ENCODE results near the gene ARHGAP31.
"Not testable (repeated sequence)": the region's sequence is repeated elsewhere in the genome, so short reads cannot be mapped to it uniquely, and the experiment has no call there.

Gene ARHGAP31

DNA sequence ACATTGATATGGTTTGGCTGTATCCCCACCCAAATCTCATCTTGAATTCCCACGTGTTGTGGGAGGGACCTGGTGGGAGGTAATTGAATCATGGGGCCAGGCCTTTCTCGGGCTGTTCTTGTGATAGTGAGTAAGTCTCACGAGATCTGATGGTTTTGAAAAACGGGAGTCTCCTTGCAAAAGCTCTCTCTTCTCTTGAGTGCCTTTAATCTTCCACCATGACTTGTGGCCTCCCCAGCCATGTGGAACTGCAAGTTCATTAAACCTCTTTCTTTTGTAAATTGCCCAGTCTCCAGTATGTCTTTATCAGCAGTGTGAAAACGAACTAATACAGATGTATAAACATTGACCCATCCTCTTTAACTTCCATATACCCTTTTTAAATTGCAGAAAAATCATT lies 26.6 kb downstream of the ARHGAP31 start:
- DNase-seq = not testable (repeated sequence)

DNA sequence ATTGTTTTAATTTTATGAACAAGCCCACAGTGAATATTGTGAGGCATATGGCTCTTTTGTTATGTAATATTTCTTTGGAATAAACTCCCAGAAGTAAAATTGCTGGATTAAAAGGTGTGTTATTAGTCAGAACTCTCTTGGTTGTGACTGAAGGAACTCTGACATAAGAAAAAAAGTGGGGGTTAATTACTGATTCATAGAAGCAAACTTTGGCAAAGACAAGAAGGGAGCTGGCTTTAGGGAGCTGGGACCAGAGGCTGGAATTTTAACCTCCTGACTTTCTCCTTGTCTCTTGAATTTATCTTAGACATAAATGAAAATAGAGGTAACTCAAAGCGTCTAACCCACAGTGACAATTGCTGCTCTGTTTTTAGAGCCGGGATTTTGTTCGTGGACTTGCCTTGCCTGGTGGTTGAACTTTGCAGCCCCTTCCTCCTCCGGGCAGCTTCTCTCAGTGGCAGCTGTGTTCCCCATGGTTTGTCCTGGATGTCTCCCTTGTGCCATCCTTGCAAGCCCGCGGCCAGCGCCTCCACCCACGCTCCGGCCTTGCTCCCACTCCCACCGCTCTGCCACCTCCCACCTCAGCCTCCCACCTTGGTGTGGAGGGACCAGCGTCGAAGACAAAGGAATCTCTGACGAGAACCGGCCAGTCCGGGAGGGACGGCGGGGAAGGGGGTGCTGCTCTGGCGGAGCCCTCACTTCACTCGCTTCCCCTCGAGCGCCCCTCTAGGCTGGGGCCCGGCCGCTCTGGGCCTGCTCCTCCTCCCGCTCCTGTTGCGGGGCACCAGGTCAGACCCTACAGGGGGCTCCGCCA lies 28.0 kb downstream of the ARHGAP31 start:
- peak in 2 of 4 experiments; percentile 16 to 29 for DNase-seq

DNA sequence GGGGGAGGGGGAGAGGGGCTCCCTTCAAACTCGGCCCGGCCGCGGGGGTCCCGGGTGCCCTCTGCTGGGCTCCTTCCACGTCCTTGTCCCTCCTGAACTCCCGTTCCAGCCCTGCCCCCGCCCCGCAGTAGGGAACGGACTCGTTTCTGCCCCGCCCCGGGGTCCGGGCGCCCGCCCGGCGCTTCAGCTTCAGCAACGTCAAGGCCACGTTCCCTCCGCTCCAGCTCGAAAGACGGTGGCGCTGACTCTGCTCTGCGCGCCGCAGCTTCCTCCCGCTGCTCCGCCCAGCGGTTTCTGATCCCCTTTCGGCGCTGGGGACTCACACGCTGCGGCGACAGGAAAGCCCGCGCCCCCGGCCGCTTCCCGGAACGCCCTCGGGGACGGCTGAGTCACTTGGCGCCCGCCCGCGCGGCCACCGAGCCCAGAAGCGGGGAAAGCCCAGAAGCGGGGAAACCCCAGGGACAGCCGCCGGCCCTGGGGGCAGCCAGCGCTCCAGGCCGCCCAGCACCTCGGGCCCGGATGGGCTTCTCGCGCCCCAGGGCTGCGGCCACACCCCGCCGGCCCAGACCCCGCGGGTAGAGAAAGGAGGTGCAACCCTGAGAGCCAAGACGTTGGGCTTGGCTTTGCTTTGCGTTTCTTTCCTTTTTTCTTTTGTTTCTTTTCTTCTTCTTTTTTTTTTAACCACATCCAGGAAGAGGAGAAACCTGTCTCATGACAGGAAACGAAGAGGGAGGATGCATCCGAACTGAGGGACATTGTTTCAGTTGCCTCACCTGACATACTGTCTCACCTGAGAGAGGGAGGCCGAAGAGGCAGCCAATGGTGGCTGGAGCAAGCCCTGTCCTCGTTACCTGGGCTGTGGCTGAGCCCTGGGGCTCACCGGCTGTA lies 28.9 kb downstream of the ARHGAP31 start:
- peak; percentile 73 to 86 (median 82) for DNase-seq

DNA sequence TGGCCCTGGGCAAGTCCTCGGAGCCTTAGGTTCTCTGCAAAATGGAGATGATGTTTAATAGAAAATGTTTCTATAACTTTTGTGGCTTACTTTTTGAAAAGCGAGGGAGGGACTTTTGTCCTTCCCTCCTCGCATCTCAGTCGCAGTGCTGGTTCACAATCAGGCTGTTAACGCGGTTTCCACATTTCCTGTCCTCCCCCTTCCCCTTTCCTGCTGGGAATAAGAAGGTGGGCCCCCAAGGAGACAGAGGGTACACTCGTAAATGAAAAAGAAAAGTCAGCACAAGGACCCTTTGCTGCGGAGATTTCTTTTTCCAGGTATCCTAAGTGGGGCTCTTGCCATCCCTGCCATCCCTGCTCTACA lies 29.5 kb downstream of the ARHGAP31 start:
- no peak for DNase-seq

DNA sequence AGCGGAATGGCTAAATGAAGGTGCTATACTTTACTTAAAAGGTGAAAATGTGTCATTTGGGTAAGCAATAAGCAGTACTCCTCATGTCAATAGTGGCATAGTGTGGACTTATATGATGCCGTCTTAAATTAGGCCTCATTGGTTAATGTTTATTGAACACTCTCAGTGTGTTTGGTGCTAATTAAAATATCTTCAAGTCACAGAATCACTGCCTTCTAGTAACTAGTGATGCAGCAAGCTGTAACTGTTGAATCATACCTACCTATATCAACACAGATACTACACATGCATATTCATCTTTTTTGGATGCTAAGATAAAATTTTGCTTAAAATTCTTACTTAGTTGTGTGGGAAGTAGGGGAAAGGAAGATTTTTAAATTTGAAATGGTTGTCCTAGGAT lies 30.7 kb downstream of the ARHGAP31 start:
- DNase-seq = no peak

- DNase-seq = no peak
Observed at GRCh38 chr3:119326976-119327375, 32.8 kb downstream of the ARHGAP31 start.

GRCh38 chr3:119329551-119329950 lies 35.4 kb downstream of the ARHGAP31 start:
- DNase-seq = no peak

DNA sequence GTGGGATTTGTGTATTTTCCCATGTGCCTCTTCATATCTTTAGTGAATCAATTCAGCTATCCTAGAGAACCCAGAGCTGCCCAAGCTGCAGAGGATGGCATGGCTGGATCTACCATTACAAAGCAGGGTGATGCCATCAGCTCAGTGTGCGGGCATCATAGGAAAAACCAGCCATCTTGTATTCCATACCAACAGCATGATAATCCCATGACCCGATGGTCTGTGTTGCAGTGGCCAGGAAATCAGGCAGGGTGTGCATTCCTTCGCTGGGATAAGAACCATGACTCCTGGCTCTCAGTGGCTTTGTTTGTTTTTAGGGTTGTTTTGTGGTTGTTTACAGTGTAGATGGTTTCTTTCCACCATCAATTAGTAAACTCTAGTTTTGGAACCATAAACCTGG lies 36.0 kb downstream of the ARHGAP31 start:
- DNase-seq = no peak

DNA sequence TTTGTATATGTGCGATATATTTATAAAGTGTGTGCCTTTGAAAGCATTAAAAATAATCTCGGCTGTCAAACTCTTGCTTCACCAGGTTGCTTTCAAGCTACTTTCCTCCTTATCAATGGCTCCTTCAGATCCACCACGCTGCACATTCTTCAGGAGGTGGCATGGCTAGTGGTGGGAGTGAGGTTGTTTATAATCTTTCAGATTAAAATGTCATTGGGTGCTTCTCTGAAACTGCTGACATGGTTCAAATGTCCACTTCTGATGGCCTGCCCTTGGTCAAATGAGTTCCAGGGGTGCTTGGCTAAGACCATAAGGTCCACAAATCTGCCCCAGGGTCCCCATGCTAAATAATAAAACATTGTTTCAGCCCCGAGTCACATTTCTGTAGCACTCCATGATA lies 36.7 kb downstream of the ARHGAP31 start:
- DNase-seq = no peak

DNA sequence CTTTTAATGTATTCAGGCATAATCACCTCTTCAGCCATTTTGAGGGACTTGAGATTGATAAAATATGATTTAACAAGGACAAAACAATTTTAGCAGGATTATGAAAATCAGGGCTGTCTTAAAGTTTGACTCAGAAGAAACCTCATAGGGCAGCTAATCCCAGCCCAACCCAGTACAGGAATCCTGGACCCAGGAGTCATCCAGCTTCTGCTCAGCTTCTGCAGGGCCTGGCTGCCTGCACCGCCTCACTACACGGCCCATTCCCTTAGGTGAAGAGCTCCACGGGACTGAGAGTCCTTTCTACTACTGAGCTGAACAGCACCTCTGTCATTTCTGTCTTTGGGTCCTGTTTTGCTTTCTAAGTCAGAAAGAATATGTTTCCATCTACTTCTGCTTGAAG lies 37.5 kb downstream of the ARHGAP31 start:
- DNase-seq = no peak

DNA sequence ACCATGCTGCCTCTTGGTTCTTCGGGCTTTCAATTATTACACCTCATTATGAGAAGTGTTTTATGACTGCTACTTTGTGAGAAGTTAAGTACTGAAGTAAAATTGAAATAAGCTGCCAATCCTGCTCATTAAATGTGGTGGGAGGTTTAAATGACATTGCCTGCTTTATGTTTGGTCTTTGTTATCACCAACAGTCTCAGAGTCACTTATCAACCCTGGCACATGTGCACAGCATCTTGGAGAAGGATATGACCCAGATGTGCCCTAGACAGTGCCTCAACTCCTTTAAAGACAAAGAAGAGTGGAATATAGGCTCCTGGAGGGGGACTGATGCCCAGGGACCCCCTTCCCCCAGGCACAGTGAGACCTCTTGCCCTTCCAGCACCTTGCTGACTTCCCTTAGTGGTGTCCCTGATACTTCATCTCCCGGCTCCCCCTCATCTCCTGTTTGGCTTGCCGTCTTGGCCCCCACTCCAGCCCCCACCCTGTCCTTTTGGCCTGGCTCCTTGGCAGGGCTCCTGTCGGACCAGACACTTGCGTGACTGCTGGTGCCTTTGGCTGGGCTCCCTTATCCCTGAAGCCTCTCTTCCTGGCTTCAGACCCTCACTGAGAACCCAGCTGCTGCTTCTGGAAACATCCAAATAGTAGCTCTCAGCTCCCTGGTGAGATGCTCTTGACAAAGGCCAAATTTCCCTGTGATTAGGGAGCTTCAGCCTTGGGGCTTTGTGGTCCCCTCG lies 39.8 kb downstream of the ARHGAP31 start:
- no peak for DNase-seq

DNA sequence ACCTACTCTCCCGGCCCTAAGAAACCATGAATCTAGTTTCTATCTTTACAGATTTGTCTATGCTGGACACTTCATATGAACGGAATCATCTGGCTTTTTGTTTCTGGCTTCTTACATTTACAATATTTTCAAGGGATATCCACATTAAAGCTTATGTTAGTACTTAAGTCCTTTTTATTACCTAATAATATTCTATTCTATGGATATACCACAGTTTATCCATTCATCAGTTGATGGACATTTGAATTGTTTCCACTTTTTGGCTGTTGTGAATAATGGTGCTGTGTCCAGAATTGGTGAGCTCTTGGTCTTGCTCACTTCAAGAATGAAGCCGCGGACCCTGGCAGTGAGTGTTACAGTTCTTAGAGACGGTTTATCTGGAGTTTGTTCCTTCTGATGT lies 42.6 kb downstream of the ARHGAP31 start:
- DNase-seq = no peak

DNA sequence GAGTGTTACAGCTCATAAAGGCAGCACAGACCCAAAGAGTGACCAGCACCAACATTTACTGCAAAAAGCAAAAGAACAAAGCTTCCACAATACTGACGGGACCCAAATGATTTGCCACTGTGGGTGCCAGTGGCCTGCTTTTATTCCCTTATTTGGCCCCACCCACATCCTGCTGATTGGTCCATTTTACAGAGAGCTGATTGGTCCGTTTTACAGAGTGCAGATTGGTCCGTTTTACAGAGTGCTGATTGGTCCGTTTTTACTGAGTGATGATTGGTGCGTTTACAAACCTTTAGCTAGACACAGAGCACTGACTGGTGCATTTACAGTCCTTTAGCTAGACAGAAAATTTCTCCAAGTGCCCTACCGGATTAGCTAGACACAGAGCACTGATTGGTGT lies 43.2 kb downstream of the ARHGAP31 start:
- not testable (repeated sequence) for DNase-seq

DNA sequence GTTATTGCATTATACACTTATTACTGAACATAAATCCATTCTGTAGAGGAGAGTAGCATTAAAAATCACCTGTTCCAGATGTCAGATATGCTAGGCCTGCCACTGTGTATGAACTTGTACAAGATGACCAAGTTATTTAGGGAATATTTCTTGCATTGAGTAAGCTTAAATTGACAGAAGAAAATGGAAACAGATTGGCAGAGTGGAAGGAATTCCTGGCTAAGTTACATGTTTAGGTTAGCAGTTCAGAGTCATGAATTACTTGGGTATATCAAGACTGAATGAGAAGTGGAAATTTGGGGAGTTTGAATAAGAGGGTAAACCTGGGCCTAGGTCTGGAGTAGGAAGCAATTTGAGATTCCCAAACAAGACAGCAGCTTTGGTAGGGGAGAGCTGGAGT lies 44.6 kb downstream of the ARHGAP31 start:
- DNase-seq = no peak

DNA sequence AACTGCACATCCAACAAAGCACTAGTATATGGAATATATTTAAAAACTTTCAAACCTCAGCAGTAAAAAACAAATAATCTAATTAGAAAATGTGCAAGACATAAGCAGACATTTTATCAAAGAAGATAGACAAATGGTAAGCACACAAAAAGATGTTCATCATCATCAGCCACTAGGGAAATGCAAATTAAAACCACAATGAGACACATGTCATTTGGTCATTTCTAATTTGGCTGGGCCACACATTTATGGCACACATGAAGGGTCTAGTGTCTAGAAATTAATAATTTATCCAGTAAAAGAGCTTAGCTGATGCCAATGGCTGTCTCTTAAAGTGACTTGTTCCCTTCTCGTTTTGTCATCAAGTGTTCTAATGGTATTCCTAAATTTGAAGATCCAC lies 45.8 kb downstream of the ARHGAP31 start:
- DNase-seq = no peak

GRCh38 chr3:119340446-119340845 lies 46.3 kb downstream of the ARHGAP31 start:
- no peak for DNase-seq

GRCh38 chr3:119342176-119342575 lies 48.0 kb downstream of the ARHGAP31 start:
- DNase-seq = no peak

DNA sequence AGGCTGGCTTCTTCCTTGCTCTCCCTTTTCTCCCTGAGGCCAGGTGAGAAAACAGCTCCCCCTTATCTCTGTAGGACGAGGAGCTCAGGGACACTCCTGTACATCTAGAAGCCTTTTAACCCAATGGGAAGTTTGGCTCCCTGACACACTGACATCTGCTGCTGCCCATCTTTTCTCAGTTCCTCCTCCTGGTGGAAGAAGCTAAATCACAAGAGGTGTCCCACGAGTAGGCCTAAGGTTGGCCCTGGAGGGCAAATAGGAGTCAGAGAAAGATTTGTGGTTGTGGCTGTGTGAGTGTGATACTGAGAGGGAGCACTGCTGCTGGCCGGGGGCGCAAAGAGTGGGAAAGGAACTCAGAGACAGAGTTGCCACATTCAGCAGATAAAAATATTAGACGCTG lies 49.5 kb downstream of the ARHGAP31 start:
- DNase-seq = no peak

GRCh38 chr3:119346076-119346496 lies 51.9 kb downstream of the ARHGAP31 start:
- DNase-seq = no peak

GRCh38 chr3:119347036-119347435 lies 52.9 kb downstream of the ARHGAP31 start:
- no peak for DNase-seq

- no peak for DNase-seq
Observed at GRCh38 chr3:119349354-119350041, 55.3 kb downstream of the ARHGAP31 start.

- DNase-seq = no peak
Observed at GRCh38 chr3:119350114-119350513, 55.9 kb downstream of the ARHGAP31 start.

- no peak for DNase-seq
Observed at GRCh38 chr3:119351581-119351980, 57.4 kb downstream of the ARHGAP31 start.
